DMS114 treated with DMSO at 0.1 percent for 48 hours (cell line): ENCODE results near the gene WDR36.
"Not testable (repeated sequence)": the region's sequence is repeated elsewhere in the genome, so short reads cannot be mapped to it uniquely, and the experiment has no call there.

ENCODE experiments used
- DNase-seq: peaks from one replicate; lab custom pipeline; 2025; ENCODE audit not compliant: unreplicated experiment; lab: John Stamatoyannopoulos, UW

WDR36 gene

DNA sequence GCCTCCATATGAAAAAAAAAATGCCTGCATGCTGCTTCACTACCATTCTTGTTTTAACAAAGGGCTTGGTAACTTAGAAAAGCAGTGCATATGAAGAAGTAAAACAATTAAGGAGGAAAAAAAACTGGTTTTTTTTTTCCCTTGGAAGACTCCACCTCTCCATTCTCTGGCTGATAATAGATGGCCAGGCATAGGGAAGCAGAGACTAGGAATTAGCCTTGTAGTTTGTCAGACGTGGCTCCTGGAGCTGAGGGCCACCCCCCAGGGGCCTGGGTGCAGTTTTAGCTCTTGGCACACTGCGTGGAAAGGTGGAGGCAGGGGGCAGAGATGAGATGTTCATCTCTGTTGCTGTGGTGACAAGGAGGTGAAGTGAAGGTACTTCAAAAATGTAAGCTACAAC, 42.7 kb downstream of the WDR36 start:
- DNase-seq, result no peak

DNA sequence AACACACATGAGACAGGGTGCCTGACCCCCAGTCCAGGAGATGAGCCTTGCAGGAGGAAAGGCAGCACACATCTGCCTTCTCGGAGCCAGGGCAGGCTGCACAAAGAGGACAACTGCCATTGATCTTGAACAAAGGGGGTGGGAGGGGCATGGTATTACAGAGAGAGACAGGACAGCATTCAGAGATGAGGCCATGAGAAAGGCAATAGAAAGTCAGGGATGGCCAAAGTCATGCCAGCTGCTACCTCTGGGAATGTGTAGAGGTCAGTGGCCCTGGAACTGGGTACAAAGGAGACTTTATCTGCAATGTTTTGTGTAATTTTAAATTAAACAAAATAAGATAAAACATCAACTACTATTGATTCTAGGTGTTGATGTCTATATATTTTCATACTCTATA, 43.2 kb downstream of the WDR36 start:
- DNase-seq, result no peak

GRCh38 chr5:111135946-111136345, 43.8 kb downstream of the WDR36 start:
- no peak for DNase-seq

DNA sequence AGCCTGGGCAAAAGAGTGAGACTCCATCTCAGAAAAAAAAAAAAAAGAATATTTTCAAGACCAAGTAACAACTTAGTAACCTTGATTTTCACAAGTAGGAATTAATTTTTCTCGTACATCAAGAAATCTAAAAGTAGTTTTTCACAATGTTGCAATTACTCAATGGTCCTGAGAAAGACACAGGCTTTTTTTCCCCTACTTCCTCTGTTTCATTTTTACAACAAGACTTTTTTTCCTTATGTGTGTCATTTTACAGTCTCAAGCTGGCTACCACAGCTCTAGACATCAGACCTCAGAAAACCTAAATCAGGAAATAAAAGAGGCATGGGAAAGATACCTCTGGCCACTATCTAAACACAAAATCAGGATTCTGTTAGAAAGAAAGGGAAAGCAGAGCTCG, 45.9 kb downstream of the WDR36 start:
- DNase-seq, result no peak

DNA sequence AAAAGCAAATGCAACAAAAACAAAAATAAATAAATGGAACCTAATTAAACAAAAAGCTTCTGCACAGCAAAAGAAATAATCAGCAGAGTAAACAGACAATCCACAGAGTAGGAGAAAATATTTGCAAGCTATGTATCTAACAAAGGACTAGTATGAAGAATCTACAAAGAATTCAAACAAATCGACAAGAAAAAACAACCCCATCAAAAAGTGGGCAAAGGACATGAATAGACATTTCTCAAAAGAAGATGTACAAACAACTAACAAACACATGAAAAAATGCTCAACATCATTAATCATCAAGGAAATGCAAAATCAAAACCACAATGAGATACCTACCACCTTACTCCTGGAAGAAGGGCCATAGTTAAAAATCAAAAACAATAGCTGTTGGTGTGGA, 49.3 kb downstream of the WDR36 start:
- DNase-seq, result not testable (repeated sequence)

GRCh38 chr5:111142932-111143331, 50.8 kb downstream of the WDR36 start:
- DNase-seq, result no peak

DNA sequence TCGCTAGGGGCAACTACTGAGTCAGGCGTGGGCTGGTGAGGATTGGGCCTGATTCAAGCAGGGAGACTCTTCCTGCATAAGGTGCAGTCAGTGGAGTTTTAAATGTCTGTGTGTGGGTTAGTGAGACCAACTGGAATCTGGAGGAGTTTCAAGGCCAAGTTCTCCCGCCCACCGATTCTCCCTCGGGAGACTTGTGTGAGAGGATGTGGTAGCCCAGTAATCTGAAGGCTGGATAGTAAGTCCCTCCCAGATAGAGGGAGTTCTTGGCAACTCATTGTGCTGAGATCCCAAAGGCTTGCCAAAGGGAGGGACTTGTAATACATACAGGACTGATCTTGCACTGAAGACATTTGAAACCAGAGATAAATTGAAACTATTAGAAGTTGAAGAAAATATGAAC, 51.8 kb downstream of the WDR36 start:
- DNase-seq, result no peak

DNA sequence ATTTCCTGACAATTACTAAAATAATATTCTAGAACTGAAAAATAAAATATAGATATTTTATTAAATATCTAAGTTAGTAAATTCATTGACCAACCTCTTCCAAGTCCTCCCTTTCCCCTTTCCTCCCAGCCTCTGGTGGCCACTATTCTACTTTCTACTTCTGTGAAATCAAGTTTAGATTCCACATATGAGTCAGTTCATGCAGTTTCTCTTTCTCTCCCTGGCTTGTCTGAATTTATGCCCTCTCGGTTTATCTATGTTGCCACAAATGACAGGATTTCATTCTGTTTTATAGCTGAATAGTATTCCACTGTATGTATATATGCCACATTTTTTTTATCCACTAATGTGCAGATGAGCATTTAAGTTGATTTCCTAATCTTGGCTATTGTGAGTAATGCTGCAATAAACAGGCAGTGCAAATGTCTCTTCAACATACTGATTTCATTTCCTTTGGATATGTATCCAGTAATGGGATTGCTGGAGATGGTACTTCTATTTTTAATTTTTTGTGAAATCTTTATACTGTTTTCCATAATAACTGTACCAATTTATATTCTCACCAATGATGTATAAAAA, 52.3 kb downstream of the WDR36 start:
- no peak for DNase-seq

DNA sequence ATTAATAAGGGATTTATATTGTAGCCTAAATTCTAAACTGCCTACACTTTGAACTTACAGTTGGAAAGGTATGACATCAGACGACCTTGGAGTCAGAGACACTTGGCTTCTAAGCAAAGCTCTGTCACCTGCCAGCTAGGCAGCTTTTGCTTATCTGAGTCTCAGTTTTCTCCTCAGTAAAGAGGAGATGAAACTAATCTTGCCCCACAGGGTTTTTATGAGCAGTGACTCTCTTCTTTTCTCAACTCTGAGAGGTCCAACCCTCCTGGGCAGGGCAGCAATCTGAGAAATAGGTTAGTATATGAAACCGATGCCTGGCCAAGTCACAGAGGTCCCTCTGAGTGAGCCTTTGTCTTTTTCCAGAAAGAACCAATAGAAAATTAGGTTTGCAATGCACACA, 53.9 kb downstream of the WDR36 start:
- no peak for DNase-seq

GRCh38 chr5:111147502-111147901, 55.4 kb downstream of the WDR36 start:
- DNase-seq, result no peak

GRCh38 chr5:111151998-111152397, 59.9 kb downstream of the WDR36 start:
- DNase-seq, result no peak

DNA sequence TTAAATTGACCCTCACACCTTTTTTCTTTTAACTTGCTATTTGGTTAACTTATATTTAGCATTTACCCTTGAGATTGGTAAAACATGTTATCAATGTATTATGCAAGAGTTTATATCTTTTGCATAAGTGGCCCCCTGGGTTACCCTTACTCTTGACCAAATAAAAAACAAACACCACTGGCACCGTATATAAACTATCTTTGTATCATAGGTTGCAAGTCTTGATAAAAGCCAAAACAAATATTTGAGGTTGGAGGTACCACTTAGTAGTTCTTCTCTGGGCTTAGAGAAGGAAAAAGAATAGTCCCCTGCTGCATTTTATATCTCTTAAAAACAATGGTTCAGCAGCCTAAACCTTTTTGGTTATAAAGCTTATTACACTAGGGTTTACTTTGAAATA, 61.3 kb downstream of the WDR36 start:
- DNase-seq, result no peak

DNA sequence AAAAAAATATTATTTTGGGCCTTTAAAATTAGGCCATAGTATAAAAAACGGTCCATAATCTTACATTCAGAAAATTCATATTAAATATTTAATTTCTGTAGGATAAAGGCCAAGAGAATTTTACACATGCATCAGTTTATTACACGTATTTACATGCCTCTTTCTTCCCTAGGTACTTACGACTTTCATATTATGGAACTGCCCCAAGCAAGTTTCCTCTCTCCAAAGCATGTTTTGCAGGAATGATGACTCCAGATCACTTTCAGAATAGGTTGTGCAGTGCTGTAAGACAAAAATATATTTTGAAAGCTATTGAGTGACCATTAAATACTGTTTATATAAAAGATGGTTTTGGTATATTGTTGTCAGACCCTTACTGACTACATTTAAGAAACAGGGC, 61.8 kb downstream of the WDR36 start:
- DNase-seq, result no peak

GRCh38 chr5:111158105-111158744, 66.1 kb downstream of the WDR36 start:
- DNase-seq, result peak; percentile 49

- no peak for DNase-seq
Measured at GRCh38 chr5:111159845-111160244, 67.7 kb downstream of the WDR36 start.

DNA sequence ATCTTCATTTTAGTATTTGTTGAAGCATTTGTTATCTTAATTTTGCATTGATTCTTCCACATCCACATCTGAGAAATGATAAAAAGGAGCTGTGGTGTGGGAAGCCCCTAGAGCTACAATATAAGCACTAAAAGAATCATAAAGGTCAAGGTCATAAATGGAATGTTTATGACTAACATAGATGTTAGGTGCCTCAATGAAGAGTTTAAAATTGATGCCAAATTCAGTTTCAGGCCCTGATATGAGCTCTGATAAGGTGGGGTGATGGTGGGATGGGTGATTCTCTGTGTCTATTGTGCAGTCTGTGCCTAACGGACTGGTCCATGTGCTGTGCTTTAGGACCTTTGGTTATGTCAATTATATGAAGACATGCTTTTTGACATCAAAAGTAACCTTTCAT, 70.9 kb downstream of the WDR36 start:
- DNase-seq, result no peak

GRCh38 chr5:111165058-111165457, 72.9 kb downstream of the WDR36 start:
- no peak for DNase-seq

DNA sequence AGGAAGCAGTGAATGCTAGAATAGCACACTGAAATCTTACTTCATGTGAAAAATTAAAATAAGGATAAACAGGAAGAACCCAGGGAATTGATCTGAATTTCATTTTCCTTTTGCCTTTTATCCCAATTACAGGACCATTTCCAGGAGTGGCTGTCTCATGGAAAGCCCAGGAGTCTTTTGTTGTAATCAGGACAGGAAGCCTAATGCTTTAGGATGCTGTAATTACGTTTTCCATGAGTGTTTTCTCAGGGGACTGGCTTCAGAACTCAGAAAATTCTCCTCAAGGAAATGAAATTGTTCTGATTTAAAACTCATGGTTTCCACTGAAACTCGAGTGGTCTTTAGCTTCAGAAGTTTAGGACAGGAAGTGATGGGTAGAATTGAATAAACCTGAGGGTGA, 75.4 kb downstream of the WDR36 start:
- DNase-seq, result no peak

- DNase-seq, result no peak
Measured at GRCh38 chr5:111168608-111169007, 76.5 kb downstream of the WDR36 start.

GRCh38 chr5:111169269-111169668, 77.1 kb downstream of the WDR36 start:
- no peak for DNase-seq

GRCh38 chr5:111170279-111170678, 78.1 kb downstream of the WDR36 start:
- DNase-seq, result no peak

DNA sequence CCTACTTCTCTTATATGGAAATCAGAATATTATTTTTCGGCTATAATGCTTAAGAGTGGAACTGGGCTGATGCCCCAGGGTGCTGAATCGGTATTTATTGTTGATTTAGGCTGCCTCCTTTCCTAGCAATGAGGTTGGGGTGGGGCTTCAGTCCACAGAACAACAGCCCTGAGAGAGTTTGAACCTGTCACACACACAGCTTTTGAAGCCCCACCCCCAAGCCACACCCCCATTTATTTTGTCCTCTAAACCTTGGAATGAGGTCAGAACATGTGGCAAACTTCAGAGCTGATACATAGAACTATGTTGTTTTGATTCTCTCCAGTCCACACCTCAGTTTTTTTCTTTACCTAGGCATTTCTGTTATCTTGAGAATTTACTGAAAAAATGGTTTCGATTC, 80.4 kb downstream of the WDR36 start:
- DNase-seq, result no peak

DNA sequence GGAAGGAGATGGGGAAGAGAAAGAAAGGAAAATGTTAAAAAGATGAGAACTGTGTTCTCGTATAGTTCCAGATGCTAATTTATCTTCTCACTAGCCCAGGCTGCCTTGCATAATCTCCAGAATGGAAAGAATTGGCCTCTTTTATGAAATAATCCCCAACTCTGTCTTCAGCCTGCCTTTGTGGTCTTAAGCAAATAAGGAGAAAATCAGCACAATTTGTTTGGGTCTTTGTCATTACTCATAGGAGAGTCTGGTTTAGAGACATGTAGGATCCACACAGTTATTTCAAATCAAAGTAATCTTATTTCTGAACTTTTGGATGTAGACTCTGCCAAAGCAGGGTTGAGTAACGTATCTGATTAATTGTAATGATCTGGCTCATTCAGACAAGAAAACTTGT, 81.3 kb downstream of the WDR36 start:
- no peak for DNase-seq
